CD4-positive, alpha-beta T cell (primary cell): ENCODE results near the gene TNIK. TPM values are rescaled to one million over a fixed set of nuclear protein-coding genes. Genes with fewer than 3 reads are reported as not detected.

Experiments
- ATAC-seq: fragments of 200-7000 bp; cut with Tn5 transposase; one replicate; pipeline ENCODE4 v1.10.0; 2022; ENCODE audit warnings: mild to moderate bottlenecking; ENCODE audit not compliant: poor library complexity
- CTCF ChIA-PET: fragments of 350-600 bp; sonication (Branson Sonifier 250); formaldehyde crosslinking; loops from one replicate; lab custom pipeline; 2021; ENCODE audit warnings: antibody characterized with exemption, inconsistent platforms; lab: Charles Lee
- POLR2A ChIA-PET: fragments of 350-600 bp; sonication (Branson Sonifier 250); formaldehyde crosslinking; loops from one replicate; lab custom pipeline; 2021; ENCODE audit warnings: antibody characterized with exemption, inconsistent platforms; lab: Charles Lee
- DNase-seq, 14 experiments: peaks; one replicate each; pipeline ENCODE4 v3.0.0-alpha.2; 2013 to 2020; ENCODE audit warnings: mixed read lengths in 2 of 14
- H3K27ac ChIP-seq, 2 donors: one replicate each; pipeline versions ENCODE4 v1.5.1 to v1.7.0; 2013; ENCODE audit warnings: low read length in 2 of 2, low read depth in 1 of 2, mild to moderate bottlenecking in 1 of 2
- H3K27me3 ChIP-seq, 2 experiments: 1 replicate in 1 of 2; 2 replicates in 1 of 2; pipeline versions ENCODE4 v1.6.1 to v1.7.0; 2013; ENCODE audit warnings: low read length in 2 of 2, control low read depth in 1 of 2, mild to moderate bottlenecking in 1 of 2, moderate library complexity in 1 of 2; ENCODE audit not compliant: insufficient read depth in 2 of 2, control insufficient read depth in 1 of 2
- H3K36me3 ChIP-seq: one replicate; pipeline ENCODE4 v1.6.1; 2013; ENCODE audit warnings: low read length, control low read depth; ENCODE audit not compliant: insufficient read depth
- H3K4me1 ChIP-seq: one replicate; pipeline ENCODE4 v1.6.1; 2013; ENCODE audit warnings: low read length, control low read depth; ENCODE audit not compliant: insufficient read depth
- H3K4me3 ChIP-seq: one replicate; pipeline ENCODE4 v1.5.1; 2013; ENCODE audit warnings: mild to moderate bottlenecking, low read length, moderate library complexity
- H3K9me3 ChIP-seq, 2 experiments: 1 replicate in 1 of 2; 2 replicates in 1 of 2; pipeline versions ENCODE4 v1.6.1 to v1.7.0; 2013; ENCODE audit warnings: low read length in 2 of 2, mild to moderate bottlenecking in 2 of 2, control low read depth in 1 of 2, moderate library complexity in 1 of 2; ENCODE audit not compliant: control insufficient read depth in 1 of 2, insufficient read depth in 1 of 2
- H3K27ac Mint-ChIP-seq: one replicate; pipeline ENCODE4 v1.8.0; 2020; ENCODE audit warnings: mixed read lengths
- H3K27me3 Mint-ChIP-seq: one replicate; pipeline ENCODE4 v1.8.0; 2021; ENCODE audit warnings: mixed read lengths
- H3K36me3 Mint-ChIP-seq: one replicate; pipeline ENCODE4 v1.8.0; 2021; ENCODE audit warnings: low read depth, mixed read lengths
- H3K4me1 Mint-ChIP-seq: one replicate; pipeline ENCODE4 v1.8.0; 2021; ENCODE audit warnings: low read depth, mixed read lengths
- H3K4me3 Mint-ChIP-seq: one replicate; pipeline ENCODE4 v1.8.0; 2020; ENCODE audit warnings: mild to moderate bottlenecking, mixed read lengths
- H3K9me3 Mint-ChIP-seq: one replicate; pipeline ENCODE4 v1.8.0; 2020; ENCODE audit warnings: mixed read lengths
- CTCF ChIP-seq: fragments of 200-600 bp; IDR thresholded peaks from one replicate; pipeline ENCODE4 v1.8.0; 2022; ENCODE audit warnings: antibody characterized with exemption, mild to moderate bottlenecking
- intact Hi-C, 2 experiments: fragments of 100-400 bp; cut with DNase I in 1 of 2; cut with micrococcal nuclease in 1 of 2; formaldehyde crosslinking; loops; one replicate each; pipeline versions ENCODE4 v1.15.1 to v1.9.0; 2023 to 2025; cut with DNase I, micrococcal nuclease
- total RNA-seq, 174 experiments: library from RNA in 2 of 174; stranded (reverse) in 2 of 174; gene quantifications; one replicate each; pipeline ENCODE4 v1.2.3 and lab custom pipeline; 2021 to 2026

Gene TNIK
- total RNA-seq, 2 experiments from 2014 or later, result 71.0 to 78.3 TPM

GRCh38 chr3:171185959-171186358 is 274.2 kb downstream of the TNIK start:
- CTCF ChIA-PET, result interaction anchor here (1.3 kb wide), 1 partner anchor 378 kb away, joined by 3 read pairs; no protein-coding TSS in a partner anchor

GRCh38 chr3:171184372-171184771 is 275.8 kb downstream of the TNIK start:
- H3K4me1 Mint-ChIP-seq, result peaks cover 50% of the 10 kb centered on the region
- no peak for TF ChIP-seq CTCF
- ChIA-PET POLR2A (no interaction called here), CTCF (no interaction called here)
- H3K4me3 Mint-ChIP-seq, result no peak overlapping the region
- H3K27ac ChIP-seq, result no peak overlapping the region
- no peaks in the 10 kb centered on the region for H3K27me3 Mint-ChIP-seq
- H3K36me3 ChIP-seq, result peaks cover 34% of the 10 kb centered on the region
- no peaks in the 10 kb centered on the region for H3K9me3 ChIP-seq
- no peak for DNase-seq
- H3K27me3 ChIP-seq, result no peaks in the 10 kb centered on the region
- peaks cover 77% of the 10 kb centered on the region for H3K36me3 Mint-ChIP-seq
- peaks cover 5% of the 10 kb centered on the region for H3K4me1 ChIP-seq
- intact Hi-C loops, result loop anchor here in 1 of 2 experiments (10.0 kb wide), 1 partner anchor 270 kb away; no protein-coding TSS in a partner anchor
- no peak for ATAC-seq
- no peaks in the 10 kb centered on the region for H3K9me3 Mint-ChIP-seq
- no peak overlapping the region for H3K4me3 ChIP-seq
- peak overlapping the region; percentile 34 for H3K27ac Mint-ChIP-seq

More at GRCh38 chr3:171185959-171186358, 274.2 kb downstream of the TNIK start:
- peaks cover 48% of the 10 kb centered on the region for H3K4me1 Mint-ChIP-seq
- H3K27ac Mint-ChIP-seq, result no peak overlapping the region
- intact Hi-C loops, result loop anchor here (5.0 to 10.0 kb wide), 2 partner anchors 269 to 271 kb away; no protein-coding TSS in a partner anchor
- H3K9me3 ChIP-seq, result no peaks in the 10 kb centered on the region
- peaks cover 29% of the 10 kb centered on the region for H3K36me3 ChIP-seq
- H3K36me3 Mint-ChIP-seq, result peaks cover 78% of the 10 kb centered on the region
- peaks cover 5% of the 10 kb centered on the region for H3K4me1 ChIP-seq
- POLR2A ChIA-PET, result interaction anchor here (1.1 to 1.3 kb wide), 2 partner anchors 83 to 380 kb away, joined by 3 to 4 read pairs; no protein-coding TSS in a partner anchor
- H3K27me3 Mint-ChIP-seq, result no peaks in the 10 kb centered on the region
- no peak for TF ChIP-seq CTCF
- no peaks in the 10 kb centered on the region for H3K9me3 Mint-ChIP-seq
- H3K27ac ChIP-seq, result no peak overlapping the region
- ATAC-seq (no peak), DNase-seq (no peak)
- no peak overlapping the region for H3K4me3 ChIP-seq
- H3K27me3 ChIP-seq, result no peaks in the 10 kb centered on the region
- no peak overlapping the region for H3K4me3 Mint-ChIP-seq

- H3K27ac Mint-ChIP-seq, result no peak overlapping the region
- H3K4me1 Mint-ChIP-seq, result peaks cover 58% of the 10 kb centered on the region
- Histone ChIP-seq H3K4me1 (peaks cover 5% of the 10 kb centered on the region), H3K4me3 (no peak overlapping the region), H3K36me3 (peaks cover 34% of the 10 kb centered on the region), H3K27ac (no peak overlapping the region), H3K9me3 (no peaks in the 10 kb centered on the region), H3K27me3 (no peaks in the 10 kb centered on the region)
- TF ChIP-seq CTCF, result no peak
- ChIA-PET POLR2A (no interaction called here), CTCF (interaction anchor here (0.6 kb wide), 1 partner anchor 383 kb away, joined by 3 read pairs; no protein-coding TSS in a partner anchor)
- intact Hi-C loops, result loop anchor here in 1 of 2 experiments (10.0 kb wide), 1 partner anchor 272 kb away; no protein-coding TSS in a partner anchor
- H3K9me3 Mint-ChIP-seq, result no peaks in the 10 kb centered on the region
- H3K36me3 Mint-ChIP-seq, result peaks cover 76% of the 10 kb centered on the region
- ATAC-seq (no peak), DNase-seq (no peak)
- no peaks in the 10 kb centered on the region for H3K27me3 Mint-ChIP-seq
- no peak overlapping the region for H3K4me3 Mint-ChIP-seq
Observed at GRCh38 chr3:171183042-171183441, 277.2 kb downstream of the TNIK start.
